OCI-LY7 (cell line): ENCODE results near the gene STIM1.

Experiments used
- EZH2phosphoT487 ChIP-seq: fragments of 200-600 bp; sonication (generic); IDR thresholded peaks from 2 replicates; pipeline ENCODE4 v1.6.1; 2018; ENCODE audit warnings: low read depth, borderline replicate concordance, mild to moderate bottlenecking, mixed run types, antibody characterized with exemption, low read length, moderate library complexity, mixed read lengths
- TF ChIP-seq, protein P1 (sequence below): fragments of 200-600 bp; sonication (generic); conservative IDR thresholded peaks from 2 replicates; pipeline ENCODE4 v1.5.1; 2014; ENCODE audit warnings: mild to moderate bottlenecking, antibody characterized with exemption, low read length, moderate library complexity, mixed read lengths

DNA sequence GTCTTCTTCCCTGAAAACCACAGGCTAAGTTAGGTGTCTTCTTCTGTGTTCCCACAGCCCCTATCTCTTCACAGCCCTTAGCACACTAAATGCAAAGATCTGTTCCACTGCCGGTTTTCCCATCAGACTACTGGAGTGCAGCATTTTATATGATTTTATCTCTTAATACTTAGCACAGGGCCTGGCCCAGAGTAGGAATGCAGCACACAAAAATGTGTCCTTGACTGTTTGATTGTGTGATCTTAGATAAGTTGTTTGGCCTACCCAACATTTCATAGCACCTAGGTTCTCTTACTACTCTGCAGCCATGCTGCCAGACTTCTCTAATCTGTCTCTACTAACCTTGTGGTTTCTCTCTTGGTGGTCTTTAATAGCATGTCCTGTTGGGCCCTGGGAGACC is 185.0 kb downstream of the STIM1 start:
- TF ChIP-seq, protein P1, sequence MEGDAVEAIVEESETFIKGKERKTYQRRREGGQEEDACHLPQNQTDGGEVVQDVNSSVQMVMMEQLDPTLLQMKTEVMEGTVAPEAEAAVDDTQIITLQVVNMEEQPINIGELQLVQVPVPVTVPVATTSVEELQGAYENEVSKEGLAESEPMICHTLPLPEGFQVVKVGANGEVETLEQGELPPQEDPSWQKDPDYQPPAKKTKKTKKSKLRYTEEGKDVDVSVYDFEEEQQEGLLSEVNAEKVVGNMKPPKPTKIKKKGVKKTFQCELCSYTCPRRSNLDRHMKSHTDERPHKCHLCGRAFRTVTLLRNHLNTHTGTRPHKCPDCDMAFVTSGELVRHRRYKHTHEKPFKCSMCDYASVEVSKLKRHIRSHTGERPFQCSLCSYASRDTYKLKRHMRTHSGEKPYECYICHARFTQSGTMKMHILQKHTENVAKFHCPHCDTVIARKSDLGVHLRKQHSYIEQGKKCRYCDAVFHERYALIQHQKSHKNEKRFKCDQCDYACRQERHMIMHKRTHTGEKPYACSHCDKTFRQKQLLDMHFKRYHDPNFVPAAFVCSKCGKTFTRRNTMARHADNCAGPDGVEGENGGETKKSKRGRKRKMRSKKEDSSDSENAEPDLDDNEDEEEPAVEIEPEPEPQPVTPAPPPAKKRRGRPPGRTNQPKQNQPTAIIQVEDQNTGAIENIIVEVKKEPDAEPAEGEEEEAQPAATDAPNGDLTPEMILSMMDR: no peak
- TF ChIP-seq EZH2phosphoT487: no peak
